ENCODE results near the gene MUTYH.

DNA sequence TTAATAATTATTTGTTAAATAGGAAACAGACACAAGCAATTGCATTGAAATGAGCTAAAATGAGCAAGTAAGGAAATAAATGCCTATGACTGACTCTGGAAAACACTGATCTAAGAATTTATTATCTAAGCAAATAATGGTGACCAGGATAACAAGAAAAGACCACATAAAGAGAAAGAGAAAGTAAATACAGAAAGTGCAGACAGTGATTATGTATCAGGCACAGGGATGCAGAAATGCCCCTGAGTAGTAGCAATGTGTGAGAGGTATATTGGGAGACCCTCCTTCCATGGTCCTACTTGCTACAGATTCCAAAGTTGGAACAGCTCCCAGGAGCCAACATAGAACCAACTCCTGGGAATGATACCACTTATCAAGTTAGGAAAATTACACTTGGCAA is 33.3 kb upstream of the MUTYH start:
- TF ChIP-seq, protein P1, sequence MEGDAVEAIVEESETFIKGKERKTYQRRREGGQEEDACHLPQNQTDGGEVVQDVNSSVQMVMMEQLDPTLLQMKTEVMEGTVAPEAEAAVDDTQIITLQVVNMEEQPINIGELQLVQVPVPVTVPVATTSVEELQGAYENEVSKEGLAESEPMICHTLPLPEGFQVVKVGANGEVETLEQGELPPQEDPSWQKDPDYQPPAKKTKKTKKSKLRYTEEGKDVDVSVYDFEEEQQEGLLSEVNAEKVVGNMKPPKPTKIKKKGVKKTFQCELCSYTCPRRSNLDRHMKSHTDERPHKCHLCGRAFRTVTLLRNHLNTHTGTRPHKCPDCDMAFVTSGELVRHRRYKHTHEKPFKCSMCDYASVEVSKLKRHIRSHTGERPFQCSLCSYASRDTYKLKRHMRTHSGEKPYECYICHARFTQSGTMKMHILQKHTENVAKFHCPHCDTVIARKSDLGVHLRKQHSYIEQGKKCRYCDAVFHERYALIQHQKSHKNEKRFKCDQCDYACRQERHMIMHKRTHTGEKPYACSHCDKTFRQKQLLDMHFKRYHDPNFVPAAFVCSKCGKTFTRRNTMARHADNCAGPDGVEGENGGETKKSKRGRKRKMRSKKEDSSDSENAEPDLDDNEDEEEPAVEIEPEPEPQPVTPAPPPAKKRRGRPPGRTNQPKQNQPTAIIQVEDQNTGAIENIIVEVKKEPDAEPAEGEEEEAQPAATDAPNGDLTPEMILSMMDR (IDR thresholded peaks at IDR 0.05 in 2 of 3, conservative IDR thresholded peaks at IDR 0.05 in 1 of 3; ENCODE audit: insufficient read depth in 2 of 3, low read depth in 1 of 3, low read length in 3 of 3), result no peak
- TF ChIP-seq SFPQ (IDR thresholded peaks at IDR 0.05; ENCODE audit: low read depth, low read length), result no peak
- no peak for TF ChIP-seq EP300 (IDR thresholded peaks at IDR 0.05; ENCODE audit: low read length)
- TF ChIP-seq SMARCB1 (IDR thresholded peaks at IDR 0.05; ENCODE audit: insufficient read length, low read depth), result no peak
- TF ChIP-seq, protein P2, sequence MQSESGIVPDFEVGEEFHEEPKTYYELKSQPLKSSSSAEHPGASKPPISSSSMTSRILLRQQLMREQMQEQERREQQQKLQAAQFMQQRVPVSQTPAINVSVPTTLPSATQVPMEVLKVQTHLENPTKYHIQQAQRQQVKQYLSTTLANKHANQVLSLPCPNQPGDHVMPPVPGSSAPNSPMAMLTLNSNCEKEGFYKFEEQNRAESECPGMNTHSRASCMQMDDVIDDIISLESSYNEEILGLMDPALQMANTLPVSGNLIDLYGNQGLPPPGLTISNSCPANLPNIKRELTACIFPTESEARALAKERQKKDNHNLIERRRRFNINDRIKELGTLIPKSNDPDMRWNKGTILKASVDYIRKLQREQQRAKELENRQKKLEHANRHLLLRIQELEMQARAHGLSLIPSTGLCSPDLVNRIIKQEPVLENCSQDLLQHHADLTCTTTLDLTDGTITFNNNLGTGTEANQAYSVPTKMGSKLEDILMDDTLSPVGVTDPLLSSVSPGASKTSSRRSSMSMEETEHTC (IDR thresholded peaks at IDR 0.05), result no peak
- TF ChIP-seq POLR2A (conservative IDR thresholded peaks at IDR 0.05), result no peak
- TF ChIP-seq MTA3 (IDR thresholded peaks at IDR 0.05; ENCODE audit: borderline replicate concordance), result no peak
- no peak for TF ChIP-seq RBM22 (IDR thresholded peaks at IDR 0.05; ENCODE audit: low read depth, low read length, poor library complexity, severe bottlenecking)
- no peak for TF ChIP-seq USF2 (CRISPR knock-in tag; IDR thresholded peaks at IDR 0.05)
- no peak for TF ChIP-seq NFIX (CRISPR knock-in tag; IDR thresholded peaks at IDR 0.05; ENCODE audit: low read depth)
- TF ChIP-seq POLR2AphosphoS5 (IDR thresholded peaks at IDR 0.05; ENCODE audit: control insufficient read depth, insufficient read depth, low read depth, low read length), result no peak
- no peak for TF ChIP-seq JUND (IDR thresholded peaks at IDR 0.05; ENCODE audit: borderline replicate concordance, low read depth, low read length)
- no peak for TF ChIP-seq JUND (tag; IDR thresholded peaks at IDR 0.05; ENCODE audit: borderline replicate concordance, low read depth, low read length)

Measured in K562 (cell line).